GM19238 (cell line): Measurements from ENCODE around the gene ASPA.

Experiments used
- DNase-seq: peaks from one replicate; pipeline ENCODE4 v3.0.0; 2011; ENCODE audit warnings: low spot score; ENCODE audit not compliant: insufficient read length

The ASPA gene

DNA sequence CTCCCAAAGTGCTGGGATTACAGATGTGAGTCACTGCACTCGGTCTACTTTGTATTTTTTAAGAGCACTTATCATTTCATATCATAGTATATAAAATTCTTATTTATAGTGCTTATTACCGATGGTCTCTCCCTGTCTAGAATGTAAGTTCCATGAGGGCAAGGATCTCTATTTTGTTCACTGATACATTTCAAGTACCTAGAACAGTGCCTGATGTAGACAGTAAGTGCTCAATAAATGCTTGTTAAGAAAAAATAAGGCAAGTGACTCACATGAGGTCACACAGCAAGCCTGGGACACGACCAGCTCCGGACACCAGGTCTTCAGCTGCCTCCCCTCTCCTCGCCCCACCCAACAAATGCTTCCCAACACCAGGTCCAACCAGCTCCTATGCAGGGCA lies 58.0 kb downstream of the ASPA start:
- no peak for DNase-seq

DNA sequence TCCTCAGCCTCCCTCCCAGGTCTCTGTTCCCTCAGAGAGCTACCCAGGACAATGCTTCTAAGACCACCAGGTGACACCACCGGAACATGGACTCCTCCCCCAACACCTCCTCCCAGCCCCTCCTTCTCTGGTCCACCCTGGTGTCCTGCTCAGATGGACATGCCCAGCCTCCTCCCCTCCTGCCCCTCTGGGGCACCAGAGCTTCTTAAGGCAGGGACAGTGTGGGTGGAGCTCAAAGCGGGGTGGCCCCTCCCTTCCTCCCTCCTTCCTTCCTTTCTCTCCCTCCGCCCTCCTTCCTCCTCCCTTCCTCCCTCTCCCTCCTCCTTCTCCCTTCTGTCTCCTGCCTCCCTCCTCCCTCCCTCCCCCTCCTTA lies 59.1 kb downstream of the ASPA start:
- no peak for DNase-seq

DNA sequence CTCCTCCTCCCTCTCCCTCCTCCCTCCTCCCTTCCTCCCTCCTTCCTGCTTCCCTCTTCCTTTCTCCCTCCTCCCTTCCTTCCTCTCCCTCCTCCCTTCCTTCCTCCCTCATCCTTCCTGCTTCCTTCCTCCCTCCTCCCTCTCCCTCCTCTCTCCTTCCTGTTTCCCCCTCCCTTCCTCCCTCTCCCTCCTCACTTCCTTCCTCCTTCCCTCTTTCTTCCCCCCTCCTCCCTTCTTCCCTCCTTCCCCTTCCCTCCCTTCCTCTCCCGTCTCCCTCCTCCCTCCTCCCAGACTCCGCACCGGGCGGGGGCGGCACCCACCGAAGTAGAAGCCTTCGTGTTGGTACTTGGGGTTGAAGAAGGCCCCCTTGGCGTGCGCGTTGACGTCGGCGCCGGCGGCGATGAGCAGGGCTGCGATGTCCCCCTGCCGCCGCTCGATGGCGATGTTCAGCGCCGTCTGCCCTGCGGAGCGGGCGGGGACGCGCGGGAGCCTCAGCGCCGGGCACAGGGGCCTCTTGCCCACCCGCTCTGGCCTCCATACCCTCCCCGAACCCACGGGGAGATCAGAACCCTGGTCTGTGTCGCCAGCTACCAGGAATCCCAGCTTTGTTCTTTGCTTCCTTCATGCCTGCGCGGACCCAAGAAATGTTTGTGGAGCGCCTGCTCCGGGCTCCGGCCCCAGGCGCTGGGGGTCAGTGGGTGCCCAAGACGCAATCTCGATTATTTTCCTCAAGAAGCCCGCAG lies 59.6 kb downstream of the ASPA start:
- DNase-seq: peak; percentile 66

DNA sequence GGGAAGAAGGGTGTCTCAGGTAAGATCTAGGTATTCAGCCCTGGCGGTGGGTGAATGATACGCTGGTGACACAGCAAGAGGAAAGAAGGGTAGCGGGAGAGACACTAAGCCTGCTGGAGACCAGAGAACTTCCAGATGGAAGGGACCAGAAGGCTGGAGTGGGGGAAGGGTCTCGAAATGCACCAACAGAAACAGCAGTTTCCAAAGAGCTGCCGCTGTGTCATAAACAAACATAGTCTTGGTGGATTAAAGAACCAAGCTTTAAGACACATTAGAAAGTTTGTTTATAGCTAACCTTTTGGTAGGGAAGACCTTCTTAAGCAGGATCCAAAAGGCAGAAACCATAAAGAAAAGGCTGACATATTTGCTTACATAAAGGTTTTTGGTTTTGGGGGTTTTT lies 60.9 kb downstream of the ASPA start:
- no peak for DNase-seq

DNA sequence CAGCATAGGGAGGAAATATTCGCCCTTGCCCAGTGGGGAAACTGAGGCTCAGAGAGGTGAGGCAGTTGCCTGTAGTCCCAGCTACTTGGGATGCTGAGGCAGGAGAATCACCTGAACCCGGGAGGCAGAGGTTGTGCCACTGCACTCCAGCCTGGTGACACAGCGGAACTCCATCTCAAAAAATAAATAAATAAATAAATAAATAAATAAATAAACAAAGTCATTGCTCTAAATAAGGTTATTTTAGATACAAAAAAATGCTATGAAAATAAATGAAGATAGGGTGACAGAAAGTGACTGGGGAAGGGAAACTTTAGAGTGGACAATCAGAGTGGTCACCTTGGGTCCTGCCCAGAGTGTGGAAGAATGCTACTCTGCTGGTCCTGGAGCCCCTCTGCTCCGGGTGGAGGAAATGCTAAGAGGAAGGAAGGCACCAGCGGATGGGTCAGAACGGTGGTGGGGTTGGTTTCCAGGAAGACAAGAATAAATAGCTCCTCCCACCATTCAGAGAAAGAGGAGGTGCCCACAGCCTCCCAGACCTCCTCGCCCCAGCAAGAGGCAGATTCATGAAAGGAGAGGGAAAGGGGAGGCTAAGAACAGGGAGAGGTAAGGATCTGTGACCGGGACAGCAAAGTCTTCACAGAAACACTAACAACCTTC lies 64.2 kb downstream of the ASPA start:
- DNase-seq: no peak

DNA sequence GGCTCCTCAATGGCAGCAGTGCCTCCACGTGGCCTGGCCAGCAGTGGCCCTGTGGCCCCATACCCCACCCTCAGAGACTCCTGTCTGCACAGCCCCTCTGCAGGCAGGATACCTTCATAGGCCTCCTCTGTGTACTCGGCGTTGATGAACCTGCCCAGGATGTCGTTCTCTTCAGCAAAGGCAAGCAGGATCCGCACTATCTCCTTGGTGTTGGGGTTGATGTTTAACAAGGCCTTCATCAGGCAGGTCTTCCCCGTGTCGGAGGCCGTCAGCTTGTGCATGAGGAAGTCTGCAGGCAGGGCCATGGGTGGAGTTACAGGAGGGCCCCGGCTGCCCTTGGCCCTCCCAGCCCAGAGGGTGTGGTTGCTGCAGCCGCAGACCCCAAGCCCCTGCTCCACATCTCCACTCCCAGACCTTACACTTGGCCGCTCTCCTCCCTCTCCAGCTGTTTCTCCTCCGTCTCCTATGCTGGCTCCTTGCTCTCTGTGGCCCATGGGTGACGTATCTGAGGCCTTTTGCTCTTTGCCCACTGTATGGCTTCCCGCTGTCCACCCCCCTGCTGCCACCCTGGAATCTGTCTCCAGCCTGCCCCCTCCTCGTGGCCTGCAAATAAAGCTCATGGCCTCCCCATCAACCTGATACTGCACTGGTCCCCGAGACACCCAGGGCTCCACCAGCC lies 66.8 kb downstream of the ASPA start:
- DNase-seq: no peak

DNA sequence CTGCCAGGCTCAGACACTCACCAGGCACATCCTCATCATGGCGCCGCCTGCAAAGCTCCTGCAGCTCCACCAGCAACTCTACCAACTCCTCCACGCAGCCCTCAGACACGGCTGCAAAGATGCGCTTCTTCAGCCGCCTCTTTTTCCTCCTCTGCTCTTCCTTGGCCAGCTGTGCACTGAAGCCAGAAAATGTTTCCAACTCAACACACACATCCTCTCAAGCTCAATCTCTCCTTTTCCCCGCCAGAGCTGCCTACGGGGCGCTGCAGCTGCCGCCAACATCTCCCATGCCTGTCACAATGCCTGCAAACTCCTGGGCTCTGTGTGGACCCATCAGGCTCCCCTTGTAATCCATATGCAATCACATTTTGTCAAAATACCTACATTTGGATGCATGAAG lies 67.7 kb downstream of the ASPA start:
- DNase-seq: no peak

DNA sequence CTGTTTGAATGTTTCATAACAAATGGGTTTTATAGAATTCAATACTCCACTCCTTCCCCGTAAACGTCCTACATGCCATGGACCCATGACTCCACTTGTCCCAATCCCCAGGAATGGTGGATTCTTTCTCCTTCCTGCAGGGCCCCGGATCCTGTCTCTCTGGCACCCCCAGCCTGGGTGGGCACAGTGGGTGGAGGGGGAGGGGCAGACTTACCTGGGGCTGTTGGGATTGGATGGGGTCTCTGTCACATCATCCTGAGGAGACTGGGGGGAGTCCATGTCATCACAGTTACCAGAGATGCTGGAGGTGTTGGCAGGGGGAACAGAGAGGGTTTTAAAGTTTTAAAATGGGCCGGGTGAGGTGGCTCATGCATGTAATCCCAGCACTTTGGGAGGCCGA lies 68.6 kb downstream of the ASPA start:
- no peak for DNase-seq

DNA sequence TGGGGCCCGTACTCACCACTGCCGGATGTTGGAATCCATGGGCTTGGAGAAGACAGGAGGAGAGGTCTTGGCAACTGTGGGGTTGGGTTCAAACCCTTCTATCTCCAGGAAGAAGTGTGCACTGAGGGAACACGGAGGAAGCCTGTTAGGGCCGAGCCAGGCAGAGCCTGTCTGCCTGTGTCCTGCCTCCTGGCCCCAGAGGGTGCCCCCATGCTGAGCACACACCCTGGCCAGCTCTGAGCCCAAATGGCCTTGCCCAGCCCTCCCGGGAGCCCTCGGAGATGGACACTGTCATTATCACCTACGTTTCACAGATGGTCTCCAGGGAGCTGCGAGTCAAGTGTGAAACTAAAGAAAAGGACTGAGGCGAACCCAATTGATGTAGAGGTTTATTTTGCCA lies 69.4 kb downstream of the ASPA start:
- no peak for DNase-seq

DNA sequence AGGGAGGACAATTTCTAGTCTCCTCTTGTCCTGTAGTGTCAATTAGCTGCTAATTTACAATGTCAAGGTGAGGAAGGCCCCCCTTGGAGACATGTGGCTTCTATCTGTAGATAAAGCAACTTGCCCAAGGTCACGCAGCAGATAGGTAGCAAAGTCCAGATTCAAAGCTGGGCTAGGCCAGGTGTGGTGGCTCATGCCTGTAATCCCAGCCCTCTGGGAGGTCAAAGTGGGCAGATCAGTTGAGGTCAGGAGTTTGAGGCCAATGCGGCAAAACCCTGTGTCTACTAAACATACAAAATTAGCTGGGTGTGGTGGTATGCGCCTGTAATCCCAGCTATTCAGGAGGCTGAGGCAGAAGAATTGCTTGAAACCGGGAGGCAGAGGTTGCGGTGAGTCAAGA lies 70.7 kb downstream of the ASPA start:
- no peak for DNase-seq

DNA sequence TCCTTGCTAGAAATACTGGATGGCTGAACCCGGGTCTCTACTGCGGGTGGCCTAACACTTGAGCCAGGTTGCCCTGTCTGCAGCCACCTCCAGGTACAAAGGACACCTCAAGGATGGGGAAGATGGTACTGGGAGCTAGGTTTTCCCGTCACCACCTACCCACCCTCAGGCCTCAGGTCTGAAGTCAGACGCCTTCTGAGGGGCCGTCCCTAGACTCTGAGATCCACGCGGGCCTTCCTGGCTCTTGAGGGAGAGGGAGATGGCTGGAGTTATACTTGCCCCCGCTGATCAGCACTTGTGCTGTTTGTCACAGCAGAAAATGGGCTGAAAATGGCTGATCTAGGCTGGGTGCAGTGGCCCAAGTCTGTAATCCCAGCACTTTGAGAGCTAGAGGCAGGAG lies 71.2 kb downstream of the ASPA start:
- no peak for DNase-seq

DNA sequence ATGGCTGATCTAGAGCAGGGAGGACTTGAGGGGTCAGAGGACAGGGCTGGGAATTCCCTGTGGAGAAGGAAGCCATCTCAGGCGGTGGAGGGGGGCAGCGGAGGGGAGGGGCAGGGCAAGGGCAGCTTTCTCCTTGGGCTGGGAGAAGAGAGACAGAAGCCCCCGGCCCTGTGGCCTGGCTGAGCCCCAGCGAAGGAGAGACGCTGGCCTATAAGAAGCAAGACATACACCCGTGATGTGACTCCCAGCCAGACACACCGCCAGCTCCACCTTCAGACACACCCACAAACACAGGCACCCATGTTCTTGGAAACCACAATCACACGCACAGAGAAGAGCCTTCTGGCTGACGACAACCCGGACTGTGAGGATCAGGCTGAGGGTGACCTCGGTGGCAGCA lies 71.8 kb downstream of the ASPA start:
- DNase-seq: no peak

DNA sequence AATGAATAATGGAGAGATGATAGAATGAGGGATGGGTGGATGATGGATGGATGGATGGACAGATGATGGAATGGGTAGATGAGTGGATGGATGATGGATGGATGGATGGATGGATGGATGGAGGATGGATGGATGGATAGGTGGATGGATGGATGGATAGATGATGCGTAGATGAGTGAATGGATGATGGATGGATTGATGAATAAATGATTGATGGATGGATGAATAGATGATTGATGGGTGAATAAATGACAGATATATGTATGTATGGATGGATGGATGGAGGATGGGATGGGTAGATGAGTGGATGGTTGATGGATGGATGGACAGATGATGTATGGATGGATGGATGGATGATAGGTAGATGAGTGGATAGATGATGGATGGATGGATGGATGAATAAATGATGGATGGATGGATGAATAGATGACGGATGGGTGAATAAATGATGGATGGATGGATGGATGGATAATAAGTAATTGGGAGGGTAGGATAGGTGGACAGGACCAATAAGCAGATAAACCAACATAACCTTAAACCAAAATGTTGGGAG lies 73.9 kb downstream of the ASPA start:
- no peak for DNase-seq

DNA sequence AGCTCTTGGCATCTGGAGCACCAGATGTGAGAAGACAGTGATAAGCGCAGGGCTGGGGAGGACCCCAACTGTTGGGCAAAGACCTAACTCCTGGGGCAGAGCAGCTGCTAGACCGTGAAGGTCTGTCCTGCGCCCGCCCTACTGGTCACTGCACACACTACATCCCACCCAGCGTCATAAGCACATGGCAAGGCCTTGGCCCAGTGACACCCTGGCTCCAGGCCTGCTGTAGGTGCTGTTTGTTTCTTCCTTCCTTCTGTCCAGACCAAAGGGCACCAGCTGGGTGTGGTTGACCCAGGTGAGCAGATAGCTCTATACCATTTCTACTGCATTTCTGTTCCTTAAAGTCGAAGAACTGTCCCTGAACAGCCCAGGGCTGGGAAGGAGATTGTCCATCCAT lies 75.4 kb downstream of the ASPA start:
- DNase-seq: no peak

DNA sequence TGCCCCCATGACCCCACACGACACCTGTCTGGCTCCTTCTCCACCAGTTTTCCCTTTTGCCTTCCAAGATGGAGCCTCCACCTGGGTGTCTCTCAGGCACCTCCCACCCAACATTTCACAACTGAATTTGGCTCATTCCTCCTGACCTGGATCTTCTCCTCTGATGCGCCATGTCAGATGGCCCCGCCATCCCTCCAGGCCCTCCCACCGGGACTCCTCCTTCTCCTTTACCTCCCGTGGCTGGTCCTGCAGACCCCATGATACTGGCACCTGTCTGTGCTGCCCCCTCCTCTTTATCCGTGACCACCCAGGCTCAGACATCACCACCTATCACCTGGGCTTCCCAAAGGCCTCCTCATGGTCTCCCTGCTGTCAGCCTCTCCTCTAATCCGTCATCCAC lies 77.1 kb downstream of the ASPA start:
- DNase-seq: no peak
